Mammary epithelial cell (primary cell): ENCODE results near the gene NDST4.

Source experiments
- CTCF ChIP-seq, 2 donors: IDR thresholded peaks in 1 of 2; conservative IDR thresholded peaks in 1 of 2; 2 replicates each; pipeline ENCODE4 v1.5.1; 2011 to 2012; ENCODE audit warnings: inconsistent platforms in 2 of 2, low read length in 2 of 2, mild to moderate bottlenecking in 2 of 2, control low read depth in 1 of 2, low read depth in 1 of 2; ENCODE audit not compliant: insufficient read depth in 1 of 2; ENCODE audit errors: extremely low read depth in 1 of 2
- EZH2 ChIP-seq: IDR thresholded peaks from 2 replicates; pipeline ENCODE4 v1.6.1; 2012; ENCODE audit warnings: low read length, inconsistent platforms, borderline replicate concordance

GRCh38 chr4:114998316-114998715, 115.1 kb downstream of the NDST4 start:
- TF ChIP-seq CTCF (conservative IDR thresholded peaks at IDR 0.05 in 1 of 2, IDR thresholded peaks at IDR 0.05 in 1 of 2; ENCODE audit: extremely low read depth in 1 of 2, insufficient read depth in 1 of 2, low read depth in 1 of 2, low read length in 2 of 2) (no peak), EZH2 (no peak)
